Fibroblast of skin of back (primary cell): ENCODE results near the gene ALOX5.
"Not testable (repeated sequence)": the region's sequence is repeated elsewhere in the genome, so short reads cannot be mapped to it uniquely, and the experiment has no call there.

Source experiments
- DNase-seq: peaks from one replicate; pipeline ENCODE4 v3.0.0-alpha.2; 2013

ALOX5 gene

GRCh38 chr10:45470098-45471012 lies 96.3 kb downstream of the ALOX5 start:
- DNase-seq = no peak

GRCh38 chr10:45471059-45471458 lies 97.0 kb downstream of the ALOX5 start:
- no peak for DNase-seq

- no peak for DNase-seq
Observed at GRCh38 chr10:45471531-45472310, 97.7 kb downstream of the ALOX5 start.

- DNase-seq = no peak
Observed at GRCh38 chr10:45473126-45473525, 99.1 kb downstream of the ALOX5 start.

GRCh38 chr10:45476559-45476958 lies 102.5 kb downstream of the ALOX5 start:
- DNase-seq = no peak

GRCh38 chr10:45480294-45480693 lies 106.3 kb downstream of the ALOX5 start:
- no peak for DNase-seq

- DNase-seq = not testable (repeated sequence)
Observed at GRCh38 chr10:45481100-45481499, 107.1 kb downstream of the ALOX5 start.

GRCh38 chr10:45483002-45483401 lies 109.0 kb downstream of the ALOX5 start:
- no peak for DNase-seq

GRCh38 chr10:45487735-45488134 lies 113.7 kb downstream of the ALOX5 start:
- DNase-seq = no peak

- no peak for DNase-seq
Observed at GRCh38 chr10:45488365-45488764, 114.3 kb downstream of the ALOX5 start.

- no peak for DNase-seq
Observed at GRCh38 chr10:45490277-45490676, 116.3 kb downstream of the ALOX5 start.

- DNase-seq = no peak
Observed at GRCh38 chr10:45491061-45491460, 117.0 kb downstream of the ALOX5 start.
